ENCODE results near the gene RBM33. TPM values are rescaled to one million over a fixed set of nuclear protein-coding genes. Genes with fewer than 3 reads are reported as not detected.

RBM33 gene
- total and polyA plus RNA-seq, 9 of the 15 experiments (the other 6 are each of a cell fraction or from before 2014, with no cell fraction given), result 4.4 to 80.7 (median 27.3) TPM

DNA sequence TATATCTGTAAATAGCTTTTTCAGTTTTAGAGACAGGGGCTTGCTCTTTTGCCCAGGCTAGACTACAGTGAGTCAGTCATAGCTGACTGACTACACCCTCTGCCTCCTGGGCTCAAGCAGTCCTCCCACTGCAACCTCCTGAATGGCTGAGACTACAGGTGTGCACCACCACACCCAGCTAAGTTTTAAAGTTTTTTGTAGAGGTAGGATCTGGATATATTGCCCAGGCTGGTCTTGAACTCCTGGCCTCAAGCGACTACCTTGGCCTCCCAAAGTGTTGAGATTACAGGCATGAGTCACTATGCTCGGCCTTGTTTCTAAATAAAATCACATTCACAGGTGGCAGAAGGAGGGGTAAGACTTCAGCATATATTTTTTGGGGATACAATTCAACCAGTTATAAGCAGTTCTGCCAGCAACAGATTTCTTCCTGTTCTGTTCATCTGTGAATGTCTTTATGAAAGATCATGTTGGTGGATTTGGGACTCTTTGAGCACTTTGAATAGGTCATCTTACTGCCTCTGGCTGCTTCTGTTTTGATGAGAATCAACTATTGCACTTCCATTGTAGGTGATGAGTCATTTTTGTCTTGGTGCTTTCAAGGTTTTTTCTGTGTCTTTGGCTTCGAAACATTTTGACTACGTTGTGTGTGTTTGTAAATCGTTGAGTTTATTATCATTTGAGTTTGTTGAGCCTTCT lies 15.7 kb downstream of the RBM33 start (continued):
- TF ChIP-seq, protein P1, sequence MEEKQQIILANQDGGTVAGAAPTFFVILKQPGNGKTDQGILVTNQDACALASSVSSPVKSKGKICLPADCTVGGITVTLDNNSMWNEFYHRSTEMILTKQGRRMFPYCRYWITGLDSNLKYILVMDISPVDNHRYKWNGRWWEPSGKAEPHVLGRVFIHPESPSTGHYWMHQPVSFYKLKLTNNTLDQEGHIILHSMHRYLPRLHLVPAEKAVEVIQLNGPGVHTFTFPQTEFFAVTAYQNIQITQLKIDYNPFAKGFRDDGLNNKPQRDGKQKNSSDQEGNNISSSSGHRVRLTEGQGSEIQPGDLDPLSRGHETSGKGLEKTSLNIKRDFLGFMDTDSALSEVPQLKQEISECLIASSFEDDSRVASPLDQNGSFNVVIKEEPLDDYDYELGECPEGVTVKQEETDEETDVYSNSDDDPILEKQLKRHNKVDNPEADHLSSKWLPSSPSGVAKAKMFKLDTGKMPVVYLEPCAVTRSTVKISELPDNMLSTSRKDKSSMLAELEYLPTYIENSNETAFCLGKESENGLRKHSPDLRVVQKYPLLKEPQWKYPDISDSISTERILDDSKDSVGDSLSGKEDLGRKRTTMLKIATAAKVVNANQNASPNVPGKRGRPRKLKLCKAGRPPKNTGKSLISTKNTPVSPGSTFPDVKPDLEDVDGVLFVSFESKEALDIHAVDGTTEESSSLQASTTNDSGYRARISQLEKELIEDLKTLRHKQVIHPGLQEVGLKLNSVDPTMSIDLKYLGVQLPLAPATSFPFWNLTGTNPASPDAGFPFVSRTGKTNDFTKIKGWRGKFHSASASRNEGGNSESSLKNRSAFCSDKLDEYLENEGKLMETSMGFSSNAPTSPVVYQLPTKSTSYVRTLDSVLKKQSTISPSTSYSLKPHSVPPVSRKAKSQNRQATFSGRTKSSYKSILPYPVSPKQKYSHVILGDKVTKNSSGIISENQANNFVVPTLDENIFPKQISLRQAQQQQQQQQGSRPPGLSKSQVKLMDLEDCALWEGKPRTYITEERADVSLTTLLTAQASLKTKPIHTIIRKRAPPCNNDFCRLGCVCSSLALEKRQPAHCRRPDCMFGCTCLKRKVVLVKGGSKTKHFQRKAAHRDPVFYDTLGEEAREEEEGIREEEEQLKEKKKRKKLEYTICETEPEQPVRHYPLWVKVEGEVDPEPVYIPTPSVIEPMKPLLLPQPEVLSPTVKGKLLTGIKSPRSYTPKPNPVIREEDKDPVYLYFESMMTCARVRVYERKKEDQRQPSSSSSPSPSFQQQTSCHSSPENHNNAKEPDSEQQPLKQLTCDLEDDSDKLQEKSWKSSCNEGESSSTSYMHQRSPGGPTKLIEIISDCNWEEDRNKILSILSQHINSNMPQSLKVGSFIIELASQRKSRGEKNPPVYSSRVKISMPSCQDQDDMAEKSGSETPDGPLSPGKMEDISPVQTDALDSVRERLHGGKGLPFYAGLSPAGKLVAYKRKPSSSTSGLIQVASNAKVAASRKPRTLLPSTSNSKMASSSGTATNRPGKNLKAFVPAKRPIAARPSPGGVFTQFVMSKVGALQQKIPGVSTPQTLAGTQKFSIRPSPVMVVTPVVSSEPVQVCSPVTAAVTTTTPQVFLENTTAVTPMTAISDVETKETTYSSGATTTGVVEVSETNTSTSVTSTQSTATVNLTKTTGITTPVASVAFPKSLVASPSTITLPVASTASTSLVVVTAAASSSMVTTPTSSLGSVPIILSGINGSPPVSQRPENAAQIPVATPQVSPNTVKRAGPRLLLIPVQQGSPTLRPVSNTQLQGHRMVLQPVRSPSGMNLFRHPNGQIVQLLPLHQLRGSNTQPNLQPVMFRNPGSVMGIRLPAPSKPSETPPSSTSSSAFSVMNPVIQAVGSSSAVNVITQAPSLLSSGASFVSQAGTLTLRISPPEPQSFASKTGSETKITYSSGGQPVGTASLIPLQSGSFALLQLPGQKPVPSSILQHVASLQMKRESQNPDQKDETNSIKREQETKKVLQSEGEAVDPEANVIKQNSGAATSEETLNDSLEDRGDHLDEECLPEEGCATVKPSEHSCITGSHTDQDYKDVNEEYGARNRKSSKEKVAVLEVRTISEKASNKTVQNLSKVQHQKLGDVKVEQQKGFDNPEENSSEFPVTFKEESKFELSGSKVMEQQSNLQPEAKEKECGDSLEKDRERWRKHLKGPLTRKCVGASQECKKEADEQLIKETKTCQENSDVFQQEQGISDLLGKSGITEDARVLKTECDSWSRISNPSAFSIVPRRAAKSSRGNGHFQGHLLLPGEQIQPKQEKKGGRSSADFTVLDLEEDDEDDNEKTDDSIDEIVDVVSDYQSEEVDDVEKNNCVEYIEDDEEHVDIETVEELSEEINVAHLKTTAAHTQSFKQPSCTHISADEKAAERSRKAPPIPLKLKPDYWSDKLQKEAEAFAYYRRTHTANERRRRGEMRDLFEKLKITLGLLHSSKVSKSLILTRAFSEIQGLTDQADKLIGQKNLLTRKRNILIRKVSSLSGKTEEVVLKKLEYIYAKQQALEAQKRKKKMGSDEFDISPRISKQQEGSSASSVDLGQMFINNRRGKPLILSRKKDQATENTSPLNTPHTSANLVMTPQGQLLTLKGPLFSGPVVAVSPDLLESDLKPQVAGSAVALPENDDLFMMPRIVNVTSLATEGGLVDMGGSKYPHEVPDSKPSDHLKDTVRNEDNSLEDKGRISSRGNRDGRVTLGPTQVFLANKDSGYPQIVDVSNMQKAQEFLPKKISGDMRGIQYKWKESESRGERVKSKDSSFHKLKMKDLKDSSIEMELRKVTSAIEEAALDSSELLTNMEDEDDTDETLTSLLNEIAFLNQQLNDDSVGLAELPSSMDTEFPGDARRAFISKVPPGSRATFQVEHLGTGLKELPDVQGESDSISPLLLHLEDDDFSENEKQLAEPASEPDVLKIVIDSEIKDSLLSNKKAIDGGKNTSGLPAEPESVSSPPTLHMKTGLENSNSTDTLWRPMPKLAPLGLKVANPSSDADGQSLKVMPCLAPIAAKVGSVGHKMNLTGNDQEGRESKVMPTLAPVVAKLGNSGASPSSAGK (IDR thresholded peaks at IDR 0.05), result no peak
- TF ChIP-seq MEF2D (tag; conservative IDR thresholded peaks at IDR 0.05; ENCODE audit: low read depth) (0 out of 2 replicates have a peak, but pooled peaks have one; percentile 12), MAFG (tag; conservative IDR thresholded peaks at IDR 0.05) (peak; percentile 48; the same call in 1 of the 2 replicates), FOXM1 (IDR thresholded peaks at IDR 0.05; ENCODE audit: low read depth) (no peak), FOXM1 (CRISPR knock-in tag; IDR thresholded peaks at IDR 0.05; ENCODE audit: low read depth) (no peak), MED1 (CRISPR knock-in tag; IDR thresholded peaks at IDR 0.05; ENCODE audit: borderline replicate concordance) (no peak), MAZ (CRISPR knock-in tag; conservative IDR thresholded peaks at IDR 0.05 in 1 of 2, IDR thresholded peaks at IDR 0.05 in 1 of 2) (no peak), SRSF7 (optimal IDR thresholded peaks at IDR 0.05; ENCODE audit: low read depth, low read length) (no peak), NR1H2 (CRISPR knock-in tag; IDR thresholded peaks at IDR 0.05) (no peak), SIX5 (IDR thresholded peaks at IDR 0.05; ENCODE audit: borderline replicate concordance in 1 of 2, insufficient read depth in 1 of 2, low read depth in 1 of 2, low read length in 2 of 2) (no peak)
- TF ChIP-seq, protein P2, sequence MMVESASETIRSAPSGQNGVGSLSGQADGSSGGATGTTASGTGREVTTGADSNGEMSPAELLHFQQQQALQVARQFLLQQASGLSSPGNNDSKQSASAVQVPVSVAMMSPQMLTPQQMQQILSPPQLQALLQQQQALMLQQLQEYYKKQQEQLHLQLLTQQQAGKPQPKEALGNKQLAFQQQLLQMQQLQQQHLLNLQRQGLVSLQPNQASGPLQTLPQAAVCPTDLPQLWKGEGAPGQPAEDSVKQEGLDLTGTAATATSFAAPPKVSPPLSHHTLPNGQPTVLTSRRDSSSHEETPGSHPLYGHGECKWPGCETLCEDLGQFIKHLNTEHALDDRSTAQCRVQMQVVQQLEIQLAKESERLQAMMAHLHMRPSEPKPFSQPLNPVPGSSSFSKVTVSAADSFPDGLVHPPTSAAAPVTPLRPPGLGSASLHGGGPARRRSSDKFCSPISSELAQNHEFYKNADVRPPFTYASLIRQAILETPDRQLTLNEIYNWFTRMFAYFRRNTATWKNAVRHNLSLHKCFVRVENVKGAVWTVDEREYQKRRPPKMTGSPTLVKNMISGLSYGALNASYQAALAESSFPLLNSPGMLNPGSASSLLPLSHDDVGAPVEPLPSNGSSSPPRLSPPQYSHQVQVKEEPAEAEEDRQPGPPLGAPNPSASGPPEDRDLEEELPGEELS (CRISPR knock-in tag; IDR thresholded peaks at IDR 0.05; ENCODE audit: borderline replicate concordance), result no peak

All from K562 (cell line).